Lower leg skin (tissue), 3 donors: ENCODE measurements around the gene POFUT1.

Experiments used
- POLR2A ChIP-seq, 2 donors: fragments of 450-650 bp; IDR thresholded peaks; one replicate each; pipeline ENCODE4 v1.6.1; 2016 to 2017; ENCODE audit warnings: antibody characterized with exemption in 2 of 2, mild to moderate bottlenecking in 1 of 2, moderate library complexity in 1 of 2
- TF ChIP-seq, protein P1 (sequence below), 3 donors: fragments of 450-650 bp; IDR thresholded peaks; one replicate each; pipeline ENCODE4 v1.5.1; 2016; ENCODE audit warnings: antibody characterized with exemption in 3 of 3, mild to moderate bottlenecking in 3 of 3, moderate library complexity in 2 of 3

GRCh38 chr20:32252189-32252588 lies 44.5 kb downstream of the POFUT1 start:
- TF ChIP-seq, protein P1, sequence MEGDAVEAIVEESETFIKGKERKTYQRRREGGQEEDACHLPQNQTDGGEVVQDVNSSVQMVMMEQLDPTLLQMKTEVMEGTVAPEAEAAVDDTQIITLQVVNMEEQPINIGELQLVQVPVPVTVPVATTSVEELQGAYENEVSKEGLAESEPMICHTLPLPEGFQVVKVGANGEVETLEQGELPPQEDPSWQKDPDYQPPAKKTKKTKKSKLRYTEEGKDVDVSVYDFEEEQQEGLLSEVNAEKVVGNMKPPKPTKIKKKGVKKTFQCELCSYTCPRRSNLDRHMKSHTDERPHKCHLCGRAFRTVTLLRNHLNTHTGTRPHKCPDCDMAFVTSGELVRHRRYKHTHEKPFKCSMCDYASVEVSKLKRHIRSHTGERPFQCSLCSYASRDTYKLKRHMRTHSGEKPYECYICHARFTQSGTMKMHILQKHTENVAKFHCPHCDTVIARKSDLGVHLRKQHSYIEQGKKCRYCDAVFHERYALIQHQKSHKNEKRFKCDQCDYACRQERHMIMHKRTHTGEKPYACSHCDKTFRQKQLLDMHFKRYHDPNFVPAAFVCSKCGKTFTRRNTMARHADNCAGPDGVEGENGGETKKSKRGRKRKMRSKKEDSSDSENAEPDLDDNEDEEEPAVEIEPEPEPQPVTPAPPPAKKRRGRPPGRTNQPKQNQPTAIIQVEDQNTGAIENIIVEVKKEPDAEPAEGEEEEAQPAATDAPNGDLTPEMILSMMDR (IDR thresholded peaks at IDR 0.05): no peak
- TF ChIP-seq POLR2A (IDR thresholded peaks at IDR 0.05): no peak
